ENCODE results near the gene VPS26A.
A peak's percentile ranks its signal among the peaks of the same experiment; 100 is the strongest.

The VPS26A gene

GRCh38 chr10:69123747-69124562, at the start of gene VPS26A:
Gene VPS26A, plus strand, starts transcription at chr10:69124178. Its CDS starts 100 bp downstream, at chr10:69124278.
- peak within 1 kb of the TSS; percentile 93 for H3K4me3 ChIP-seq (ENCODE audit: low read depth, low read length)
- no peaks in the 10 kb centered on the region for H3K36me3 ChIP-seq (ENCODE audit: control insufficient read depth, insufficient read depth, low read length)
- peaks cover 22% of the 10 kb centered on the region for H3K79me2 ChIP-seq
- H3K27me3 ChIP-seq (ENCODE audit: control insufficient read depth, insufficient read depth, low read length), result no peaks in the 10 kb centered on the region
- peak within 1 kb of the TSS; percentile 83 for H3K9ac ChIP-seq
- peak within 1 kb of the TSS; percentile 98 for H3K4me2 ChIP-seq (ENCODE audit: low read length)
- no peaks in the 10 kb centered on the region for H3K9me3 ChIP-seq (ENCODE audit: control insufficient read depth, low read length)
- H2AFZ ChIP-seq, result peak within 1 kb of the TSS; percentile 85
- peak within 1 kb of the TSS; percentile 90 for H3K27ac ChIP-seq
- H3K4me1 ChIP-seq, result peaks cover 8% of the 10 kb centered on the region
- TF ChIP-seq CTCF (IDR thresholded peaks at IDR 0.05), result peak; percentile 29

DNA sequence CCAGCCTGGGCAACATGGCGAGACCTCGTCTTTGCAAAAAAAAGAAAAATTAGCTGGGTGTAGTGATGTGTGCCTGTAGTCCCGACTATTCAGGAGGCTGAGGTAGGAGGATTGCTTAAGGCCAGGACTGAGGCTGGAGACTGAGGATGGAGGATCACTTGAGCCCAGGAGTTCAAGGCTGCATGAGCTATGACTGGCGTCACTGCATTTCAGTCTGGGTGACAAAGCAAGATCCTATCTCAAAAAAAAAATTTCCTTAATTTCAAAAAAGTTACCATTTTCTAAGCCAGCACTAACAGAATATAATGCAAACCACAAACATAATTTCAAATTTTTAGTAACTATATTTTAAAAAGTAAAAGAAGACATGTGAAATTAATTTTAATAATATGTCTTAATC, 49.4 kb upstream of the VPS26A start:
- H2AFZ ChIP-seq, result no peak overlapping the region
- no peak overlapping the region for H3K27ac ChIP-seq
- H3K4me3 ChIP-seq (ENCODE audit: low read depth, low read length), result no peak overlapping the region
- no peak for TF ChIP-seq CTCF (IDR thresholded peaks at IDR 0.05)
- H3K9me3 ChIP-seq (ENCODE audit: control insufficient read depth, low read length), result no peaks in the 10 kb centered on the region
- H3K36me3 ChIP-seq (ENCODE audit: control insufficient read depth, insufficient read depth, low read length), result no peaks in the 10 kb centered on the region
- no peak overlapping the region for H3K4me2 ChIP-seq (ENCODE audit: low read length)
- no peaks in the 10 kb centered on the region for H3K4me1 ChIP-seq
- H3K79me2 ChIP-seq, result no peaks in the 10 kb centered on the region
- H3K27me3 ChIP-seq (ENCODE audit: control insufficient read depth, insufficient read depth, low read length), result no peaks in the 10 kb centered on the region
- H3K9ac ChIP-seq, result no peak overlapping the region

- Histone ChIP-seq H3K9ac (no peak overlapping the region), H3K79me2 (no peaks in the 10 kb centered on the region), H3K27ac (no peak overlapping the region), H2AFZ (no peak overlapping the region), H3K4me2 (ENCODE audit: low read length) (no peak overlapping the region), H3K4me3 (ENCODE audit: low read depth, low read length) (no peak overlapping the region), H3K9me3 (ENCODE audit: control insufficient read depth, low read length) (no peaks in the 10 kb centered on the region), H3K27me3 (ENCODE audit: control insufficient read depth, insufficient read depth, low read length) (no peaks in the 10 kb centered on the region), H3K36me3 (ENCODE audit: control insufficient read depth, insufficient read depth, low read length) (no peaks in the 10 kb centered on the region), H3K4me1 (no peaks in the 10 kb centered on the region)
- TF ChIP-seq CTCF (IDR thresholded peaks at IDR 0.05), result no peak
Observed at GRCh38 chr10:69075431-69075830, 48.5 kb upstream of the VPS26A start.

DNA sequence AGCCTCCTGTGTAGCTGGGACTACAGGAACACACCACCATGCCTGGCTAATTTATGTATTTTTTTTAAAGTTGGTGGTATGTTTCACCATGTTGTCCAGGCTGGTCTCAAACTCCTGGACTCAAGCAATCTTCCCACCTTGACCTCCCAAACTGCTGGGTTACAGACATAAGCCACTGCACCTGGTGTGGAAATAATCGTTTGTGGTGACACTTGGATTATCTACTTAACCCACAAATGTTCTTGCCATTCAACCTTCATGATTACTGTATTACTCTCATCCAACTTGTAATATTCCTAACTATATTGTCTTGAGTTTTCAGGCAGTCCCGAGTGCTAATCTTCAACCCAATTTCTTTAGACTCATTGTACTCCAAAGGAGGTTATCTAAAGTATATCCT, 45.7 kb upstream of the VPS26A start:
- H3K36me3 ChIP-seq (ENCODE audit: control insufficient read depth, insufficient read depth, low read length), result no peaks in the 10 kb centered on the region

More for the DNA sequence above, 45.7 kb upstream of the VPS26A start:
- Histone ChIP-seq H3K27ac (no peak overlapping the region), H3K79me2 (no peaks in the 10 kb centered on the region), H3K4me1 (no peaks in the 10 kb centered on the region), H3K27me3 (ENCODE audit: control insufficient read depth, insufficient read depth, low read length) (no peaks in the 10 kb centered on the region), H3K4me2 (ENCODE audit: low read length) (no peak overlapping the region), H2AFZ (no peak overlapping the region), H3K9me3 (ENCODE audit: control insufficient read depth, low read length) (no peaks in the 10 kb centered on the region), H3K9ac (no peak overlapping the region), H3K4me3 (ENCODE audit: low read depth, low read length) (no peak overlapping the region)
- no peak for TF ChIP-seq CTCF (IDR thresholded peaks at IDR 0.05)
